Tibial nerve (tissue), 4 donors: ENCODE data around the gene SEMA5A.

ENCODE experiments used
- EP300 ChIP-seq, 2 donors: sonication (generic); formaldehyde crosslinking; IDR thresholded peaks; one replicate each; pipeline ENCODE4 v1.6.1; 2017; ENCODE audit warnings: antibody characterized with exemption in 2 of 2, mild to moderate bottlenecking in 1 of 2
- POLR2A ChIP-seq, 2 donors: fragments of 450-650 bp; IDR thresholded peaks; one replicate each; pipeline ENCODE4 v1.6.1; 2017; ENCODE audit warnings: antibody characterized with exemption in 2 of 2, mild to moderate bottlenecking in 2 of 2, moderate library complexity in 2 of 2
- TF ChIP-seq, protein P1 (sequence below), 5 experiments: fragments of 200-600 bp in 3 of 5; fragments of 450-650 bp in 2 of 5; sonication (generic) in 3 of 5; IDR thresholded peaks; one replicate each; pipeline ENCODE4 v1.5.1; 2016 to 2019; ENCODE audit warnings: antibody characterized with exemption in 5 of 5, mild to moderate bottlenecking in 3 of 5, moderate library complexity in 2 of 5

DNA sequence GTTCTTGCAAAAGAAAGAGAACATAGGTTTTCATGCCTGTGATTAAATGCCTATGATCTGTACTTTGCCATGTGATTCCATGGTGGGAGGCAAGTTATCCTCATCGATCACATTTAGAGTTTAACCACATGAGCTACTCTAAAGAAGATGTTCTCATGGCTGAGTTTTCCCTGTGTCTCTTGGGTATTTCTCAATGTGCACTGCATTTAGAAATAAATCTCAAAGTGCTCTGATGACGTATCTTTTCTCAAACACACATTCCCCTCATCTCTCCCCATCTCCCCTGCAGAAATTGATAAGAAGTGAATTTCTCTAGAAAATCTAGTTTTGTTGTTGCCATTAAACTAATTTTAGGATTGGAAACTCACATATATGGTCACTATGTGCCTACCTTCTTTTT, 282.2 kb downstream of the SEMA5A start:
- TF ChIP-seq POLR2A (IDR thresholded peaks at IDR 0.05) (no peak), EP300 (IDR thresholded peaks at IDR 0.05) (no peak)
- TF ChIP-seq, protein P1, sequence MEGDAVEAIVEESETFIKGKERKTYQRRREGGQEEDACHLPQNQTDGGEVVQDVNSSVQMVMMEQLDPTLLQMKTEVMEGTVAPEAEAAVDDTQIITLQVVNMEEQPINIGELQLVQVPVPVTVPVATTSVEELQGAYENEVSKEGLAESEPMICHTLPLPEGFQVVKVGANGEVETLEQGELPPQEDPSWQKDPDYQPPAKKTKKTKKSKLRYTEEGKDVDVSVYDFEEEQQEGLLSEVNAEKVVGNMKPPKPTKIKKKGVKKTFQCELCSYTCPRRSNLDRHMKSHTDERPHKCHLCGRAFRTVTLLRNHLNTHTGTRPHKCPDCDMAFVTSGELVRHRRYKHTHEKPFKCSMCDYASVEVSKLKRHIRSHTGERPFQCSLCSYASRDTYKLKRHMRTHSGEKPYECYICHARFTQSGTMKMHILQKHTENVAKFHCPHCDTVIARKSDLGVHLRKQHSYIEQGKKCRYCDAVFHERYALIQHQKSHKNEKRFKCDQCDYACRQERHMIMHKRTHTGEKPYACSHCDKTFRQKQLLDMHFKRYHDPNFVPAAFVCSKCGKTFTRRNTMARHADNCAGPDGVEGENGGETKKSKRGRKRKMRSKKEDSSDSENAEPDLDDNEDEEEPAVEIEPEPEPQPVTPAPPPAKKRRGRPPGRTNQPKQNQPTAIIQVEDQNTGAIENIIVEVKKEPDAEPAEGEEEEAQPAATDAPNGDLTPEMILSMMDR (IDR thresholded peaks at IDR 0.05) = no peak
